ENCODE measurements around the gene LCAT.

- TF ChIP-seq CTCF (IDR thresholded peaks at IDR 0.05) (no peak), POLR2AphosphoS5 (IDR thresholded peaks at IDR 0.05) (no peak)
Observed at GRCh38 chr16:67987460-67988160, 43.7 kb upstream of the LCAT start.

Measured in esophagus muscularis mucosa (tissue), 3 donors.